Glutamatergic neuron (in vitro differentiated cells): ENCODE data around the gene POU3F1. TPM values are rescaled to one million over a fixed set of nuclear protein-coding genes. Genes with fewer than 3 reads are reported as not detected.

Experiments used
- DNase-seq: peaks from one replicate; pipeline ENCODE4 v3.0.0; 2022
- H3K27ac Mint-ChIP-seq: one replicate; pipeline ENCODE4 v1.8.0; 2020; ENCODE audit warnings: mild to moderate bottlenecking, mixed read lengths, inconsistent platforms; ENCODE audit not compliant: unreplicated experiment
- H3K27me3 Mint-ChIP-seq: one replicate; pipeline ENCODE4 v1.8.0; 2020; ENCODE audit warnings: mild to moderate bottlenecking, moderate library complexity, mixed read lengths, inconsistent platforms; ENCODE audit not compliant: unreplicated experiment
- H3K36me3 Mint-ChIP-seq: one replicate; pipeline ENCODE4 v1.8.0; 2020; ENCODE audit warnings: mild to moderate bottlenecking, mixed read lengths, inconsistent platforms; ENCODE audit not compliant: unreplicated experiment
- H3K4me1 Mint-ChIP-seq: one replicate; pipeline ENCODE4 v1.8.0; 2020; ENCODE audit warnings: mild to moderate bottlenecking, low read depth, mixed read lengths, inconsistent platforms; ENCODE audit not compliant: unreplicated experiment
- H3K4me3 Mint-ChIP-seq: one replicate; pipeline ENCODE4 v1.8.0; 2020; ENCODE audit warnings: mild to moderate bottlenecking, mixed read lengths, inconsistent platforms; ENCODE audit not compliant: unreplicated experiment
- H3K9me3 Mint-ChIP-seq: one replicate; pipeline ENCODE4 v1.8.0; 2020; ENCODE audit warnings: mild to moderate bottlenecking, moderate library complexity, mixed read lengths, inconsistent platforms; ENCODE audit not compliant: unreplicated experiment
- CTCF ChIP-seq: fragments of 200-600 bp; sonication (generic); IDR thresholded peaks from one replicate; pipeline ENCODE4 v1.5.0; 2021; ENCODE audit not compliant: partially characterized antibody, unreplicated experiment
- total RNA-seq: library from RNA; stranded (reverse); fragmentation: NEBNext Ultra II Directional; extraction: Animal tissue kit (Norgen Biotek cat#: 25700); gene quantifications from one replicate; pipeline ENCODE4 v1.2.1, GENCODE V29; 2021; ENCODE audit not compliant: unreplicated experiment

POU3F1 gene
- total RNA-seq, 1 donor from 2014 or later, result 9.3 TPM

GRCh38 chr1:38025664-38026063 is 20.9 kb downstream of the POU3F1 start:
- no peak overlapping the region for H3K4me3 Mint-ChIP-seq
- TF ChIP-seq CTCF, result no peak
- peaks cover 10% of the 10 kb centered on the region for H3K27me3 Mint-ChIP-seq
- H3K27ac Mint-ChIP-seq, result no peak overlapping the region
- H3K4me1 Mint-ChIP-seq, result peaks cover 22% of the 10 kb centered on the region
- H3K36me3 Mint-ChIP-seq, result no peaks in the 10 kb centered on the region
- peaks cover 1% of the 10 kb centered on the region for H3K9me3 Mint-ChIP-seq
- no peak for DNase-seq

GRCh38 chr1:38025233-38025632 is 21.4 kb downstream of the POU3F1 start:
- Mint-ChIP-seq H3K4me3 (no peak overlapping the region), H3K27ac (no peak overlapping the region)
- TF ChIP-seq CTCF, result no peak

GRCh38 chr1:38022810-38023209 is 23.8 kb downstream of the POU3F1 start:
- Mint-ChIP-seq H3K4me3 (no peak overlapping the region), H3K36me3 (no peaks in the 10 kb centered on the region), H3K9me3 (peaks cover 3% of the 10 kb centered on the region), H3K4me1 (peaks cover 6% of the 10 kb centered on the region), H3K27ac (no peak overlapping the region), H3K27me3 (no peaks in the 10 kb centered on the region)
- no peak for DNase-seq
- TF ChIP-seq CTCF, result no peak

More at GRCh38 chr1:38025233-38025632, 21.4 kb downstream of the POU3F1 start:
- H3K4me1 Mint-ChIP-seq, result peaks cover 18% of the 10 kb centered on the region
- peaks cover 7% of the 10 kb centered on the region for H3K27me3 Mint-ChIP-seq
- no peak for DNase-seq
- H3K36me3 Mint-ChIP-seq, result no peaks in the 10 kb centered on the region
- peaks cover 3% of the 10 kb centered on the region for H3K9me3 Mint-ChIP-seq

GRCh38 chr1:38021969-38022368 is 24.6 kb downstream of the POU3F1 start:
- H3K4me1 Mint-ChIP-seq, result no peaks in the 10 kb centered on the region
- DNase-seq, result no peak
- no peak overlapping the region for H3K27ac Mint-ChIP-seq
- H3K27me3 Mint-ChIP-seq, result no peaks in the 10 kb centered on the region
- no peak for TF ChIP-seq CTCF
- no peak overlapping the region for H3K4me3 Mint-ChIP-seq
- peaks cover 3% of the 10 kb centered on the region for H3K9me3 Mint-ChIP-seq
- no peaks in the 10 kb centered on the region for H3K36me3 Mint-ChIP-seq

- no peak for TF ChIP-seq CTCF
- Mint-ChIP-seq H3K36me3 (no peaks in the 10 kb centered on the region), H3K4me1 (no peaks in the 10 kb centered on the region), H3K27ac (no peak overlapping the region), H3K27me3 (no peaks in the 10 kb centered on the region), H3K9me3 (peaks cover 3% of the 10 kb centered on the region), H3K4me3 (no peak overlapping the region)
- DNase-seq, result no peak
These were observed 26.2 kb downstream of the POU3F1 start for GRCh38 chr1:38020396-38020795.
